Measurements from ENCODE around the gene STPG3. TPM values are rescaled to one million over a fixed set of nuclear protein-coding genes. Genes with fewer than 3 reads are reported as not detected.
A peak's percentile ranks its signal among the peaks of the same experiment; 100 is the strongest.

STPG3 gene
- total RNA-seq, 1 donor from 2014 or later: not detected

DNA sequence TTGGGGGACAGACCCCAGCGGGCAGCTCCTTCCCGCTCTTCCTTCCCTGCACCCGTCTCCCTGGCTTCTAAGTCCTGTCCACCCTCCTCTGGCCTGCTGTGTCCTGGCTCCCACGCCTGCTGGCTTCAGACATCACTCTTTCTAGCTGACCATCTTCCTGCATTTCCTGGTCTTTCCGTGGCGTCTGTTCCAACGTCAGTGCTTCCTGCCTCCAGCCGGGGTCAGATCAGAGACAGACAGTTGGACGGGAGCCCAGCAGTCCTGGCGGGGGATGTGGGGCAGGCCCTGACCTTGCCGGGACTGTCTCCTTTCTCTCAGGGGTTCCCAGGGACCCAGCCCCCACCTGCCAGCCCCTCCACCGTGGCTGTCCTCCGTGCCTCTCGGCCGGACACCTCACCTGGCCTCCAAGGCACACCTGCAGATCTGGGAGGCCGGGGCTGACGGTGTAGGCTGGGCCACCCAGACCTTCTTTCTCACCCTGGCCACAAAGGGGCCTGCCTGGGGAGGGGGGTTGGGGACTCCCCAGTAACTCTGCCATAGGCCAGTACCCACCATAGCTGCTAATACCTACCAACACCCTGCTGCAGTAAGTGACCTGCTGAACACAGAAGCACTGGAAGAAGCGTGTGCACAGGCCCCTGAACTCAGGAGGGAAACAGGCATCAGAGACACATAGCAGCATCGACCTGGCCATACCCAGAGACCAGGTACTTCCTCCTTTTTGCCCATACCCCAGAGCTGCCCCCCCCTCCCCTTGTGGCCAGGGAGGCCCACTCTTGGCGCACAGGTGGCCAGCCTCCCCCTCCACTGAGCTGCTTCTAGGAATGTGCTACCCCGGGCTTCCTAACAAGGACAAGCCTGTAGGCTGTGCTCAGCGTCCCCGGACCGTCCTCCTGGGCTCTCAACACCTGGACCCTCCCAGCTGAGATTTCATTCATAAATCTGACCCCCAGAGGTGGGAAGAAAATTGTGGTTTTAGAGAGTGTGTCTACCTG lies 45.9 kb downstream of the STPG3 start:
- Histone ChIP-seq H3K36me3 (no peaks in the 10 kb centered on the region), H3K27me3 (peaks cover 27% of the 10 kb centered on the region), H3K9me3 (no peaks in the 10 kb centered on the region), H3K27ac (peak overlapping the region in 1 of 2 donors; percentile 15), H3K4me3 (peak overlapping the region in 1 of 2 donors; percentile 57), H3K4me1 (peaks cover 15 to 17% of the 10 kb centered on the region in 2 donors)
- intact Hi-C loops (cut with DNase I): loop anchor here (10.0 kb wide), 1 partner anchor 228 kb away; no protein-coding TSS in a partner anchor
- TF ChIP-seq, protein P1, sequence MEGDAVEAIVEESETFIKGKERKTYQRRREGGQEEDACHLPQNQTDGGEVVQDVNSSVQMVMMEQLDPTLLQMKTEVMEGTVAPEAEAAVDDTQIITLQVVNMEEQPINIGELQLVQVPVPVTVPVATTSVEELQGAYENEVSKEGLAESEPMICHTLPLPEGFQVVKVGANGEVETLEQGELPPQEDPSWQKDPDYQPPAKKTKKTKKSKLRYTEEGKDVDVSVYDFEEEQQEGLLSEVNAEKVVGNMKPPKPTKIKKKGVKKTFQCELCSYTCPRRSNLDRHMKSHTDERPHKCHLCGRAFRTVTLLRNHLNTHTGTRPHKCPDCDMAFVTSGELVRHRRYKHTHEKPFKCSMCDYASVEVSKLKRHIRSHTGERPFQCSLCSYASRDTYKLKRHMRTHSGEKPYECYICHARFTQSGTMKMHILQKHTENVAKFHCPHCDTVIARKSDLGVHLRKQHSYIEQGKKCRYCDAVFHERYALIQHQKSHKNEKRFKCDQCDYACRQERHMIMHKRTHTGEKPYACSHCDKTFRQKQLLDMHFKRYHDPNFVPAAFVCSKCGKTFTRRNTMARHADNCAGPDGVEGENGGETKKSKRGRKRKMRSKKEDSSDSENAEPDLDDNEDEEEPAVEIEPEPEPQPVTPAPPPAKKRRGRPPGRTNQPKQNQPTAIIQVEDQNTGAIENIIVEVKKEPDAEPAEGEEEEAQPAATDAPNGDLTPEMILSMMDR (IDR thresholded peaks at IDR 0.05): no peak
- DNase-seq (ENCODE audit: low spot score in 2 of 2): no peak

DNA sequence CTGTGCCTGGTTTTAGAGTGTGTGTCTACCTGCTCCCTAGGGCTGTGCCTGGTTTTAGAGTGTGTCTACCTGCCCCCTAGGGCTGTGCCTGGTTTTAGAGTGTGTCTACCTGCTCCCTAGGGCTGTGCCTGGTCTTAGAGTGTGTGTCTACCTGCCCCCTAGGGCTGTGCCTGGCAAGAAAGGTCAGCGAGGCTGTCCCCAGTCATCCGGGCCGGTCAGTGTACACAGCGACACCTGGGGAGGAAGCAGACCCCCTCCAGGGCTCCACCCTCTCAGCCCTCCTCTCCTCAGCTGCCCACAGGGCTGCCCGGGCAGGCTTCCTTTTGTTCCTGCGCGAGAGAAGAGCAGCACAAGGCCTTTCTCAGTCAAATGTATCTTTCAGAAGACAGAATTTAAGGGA lies 46.9 kb downstream of the STPG3 start:
- intact Hi-C loops (cut with DNase I): loop anchor here (10.0 kb wide), 1 partner anchor 227 kb away; no protein-coding TSS in a partner anchor

DNA sequence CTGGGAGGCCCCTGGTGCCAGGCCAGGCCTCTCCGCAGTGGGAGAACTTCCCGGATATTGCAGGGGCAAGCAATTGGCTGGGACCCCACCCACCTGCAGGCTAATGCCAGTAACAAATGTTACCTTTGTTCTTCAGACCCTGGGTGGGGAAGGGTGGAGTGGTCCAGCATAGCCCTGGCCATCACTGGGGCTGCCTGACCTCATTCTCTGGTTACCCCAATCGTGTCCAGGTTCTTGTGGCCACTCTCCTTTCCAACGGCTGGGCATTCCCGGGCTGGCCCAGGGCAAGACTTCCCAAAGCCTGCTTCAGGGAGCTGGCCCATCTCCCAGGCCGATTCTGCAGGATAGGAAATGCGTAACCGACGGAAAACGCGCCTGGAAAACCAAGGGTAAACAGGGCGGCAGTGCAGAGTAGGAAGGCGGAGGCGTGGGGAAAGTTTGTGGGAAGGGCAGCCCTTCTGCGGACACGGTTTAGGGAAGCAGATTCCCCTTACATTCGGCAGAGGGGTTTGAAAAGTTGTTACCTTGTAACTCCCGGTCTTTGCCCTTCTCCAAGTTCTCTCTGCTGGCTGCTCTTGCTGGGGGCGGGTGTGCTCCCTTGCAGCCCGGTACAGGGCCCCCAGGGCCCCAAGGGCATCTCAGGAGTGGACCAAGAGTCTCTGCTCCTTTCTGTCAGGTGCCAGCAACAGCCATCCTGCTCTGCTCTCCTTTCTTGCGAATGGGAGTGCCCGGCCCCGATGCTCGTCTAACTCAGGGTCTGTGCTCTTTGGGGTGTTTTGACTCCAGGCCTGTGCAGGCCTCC lies 47.5 kb downstream of the STPG3 start:
- no peak overlapping the region for H3K27ac ChIP-seq
- DNase-seq (ENCODE audit: low spot score in 2 of 2): no peak
- H3K36me3 ChIP-seq: no peaks in the 10 kb centered on the region
- TF ChIP-seq, protein P1 (IDR thresholded peaks at IDR 0.05): no peak
- intact Hi-C loops (cut with DNase I): loop anchor here (10.0 kb wide), 1 partner anchor 226 kb away; no protein-coding TSS in a partner anchor
- H3K9me3 ChIP-seq: no peaks in the 10 kb centered on the region
- peaks cover 15 to 20% of the 10 kb centered on the region in 2 donors for H3K4me1 ChIP-seq
- H3K4me3 ChIP-seq: no peak overlapping the region
- H3K27me3 ChIP-seq: peaks cover 27% of the 10 kb centered on the region

More for the DNA sequence above, 46.9 kb downstream of the STPG3 start:
- DNase-seq (ENCODE audit: low spot score in 2 of 2): no peak
- H3K9me3 ChIP-seq: no peaks in the 10 kb centered on the region
- peaks cover 15 to 20% of the 10 kb centered on the region in 2 donors for H3K4me1 ChIP-seq
- H3K4me3 ChIP-seq: no peak overlapping the region
- peak overlapping the region in 1 of 2 donors; percentile 55 for H3K27ac ChIP-seq
- peaks cover 27% of the 10 kb centered on the region for H3K27me3 ChIP-seq
- TF ChIP-seq, protein P1 (IDR thresholded peaks at IDR 0.05): no peak
- H3K36me3 ChIP-seq: no peaks in the 10 kb centered on the region

DNA sequence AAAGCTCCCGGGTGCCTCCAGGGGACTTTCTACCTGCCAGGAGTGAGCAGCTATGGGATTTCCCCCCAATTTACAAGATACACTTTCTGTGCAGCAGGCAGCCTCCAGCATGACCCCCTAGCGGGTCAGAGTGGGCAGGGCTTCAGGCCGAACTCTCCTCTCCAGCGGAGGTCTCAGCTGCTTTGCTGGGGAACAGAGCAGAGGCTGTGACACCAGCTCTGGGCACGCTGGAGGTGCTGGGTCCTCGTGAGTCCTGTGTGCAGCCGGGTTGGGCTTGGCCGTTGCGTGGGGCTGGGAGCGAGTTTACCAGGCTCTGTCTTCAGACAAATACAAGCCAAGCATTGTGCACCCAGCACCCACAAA lies 48.1 kb downstream of the STPG3 start:
- Histone ChIP-seq H3K4me3 (no peak overlapping the region), H3K27me3 (peaks cover 21% of the 10 kb centered on the region), H3K27ac (no peak overlapping the region), H3K9me3 (no peaks in the 10 kb centered on the region), H3K36me3 (no peaks in the 10 kb centered on the region), H3K4me1 (peaks cover 15 to 20% of the 10 kb centered on the region in 2 donors)
- TF ChIP-seq, protein P1 (IDR thresholded peaks at IDR 0.05): no peak
- no peak for DNase-seq (ENCODE audit: low spot score in 2 of 2)
- intact Hi-C loops (cut with DNase I): loop anchor here (10.0 kb wide), 1 partner anchor 226 kb away; no protein-coding TSS in a partner anchor

DNA sequence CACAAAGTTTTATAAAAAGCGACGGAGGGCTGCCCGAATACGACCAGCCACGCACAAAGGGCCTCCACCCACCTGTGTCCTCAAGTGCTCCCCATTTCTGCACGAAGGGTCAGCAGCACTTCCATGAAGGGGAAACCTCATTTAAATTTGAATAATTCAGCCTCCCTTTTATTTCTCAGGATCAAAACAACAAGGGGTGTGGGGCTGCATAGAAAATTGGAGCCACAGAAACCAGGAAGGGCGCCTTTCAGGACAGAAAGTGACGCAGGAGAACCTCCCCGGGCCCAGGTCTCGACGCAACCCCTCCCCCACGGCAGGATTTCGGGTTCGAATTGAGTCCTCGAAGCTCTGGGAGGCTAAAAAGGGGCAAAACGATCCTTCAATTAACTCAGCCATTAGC lies 48.9 kb downstream of the STPG3 start:
- TF ChIP-seq, protein P1 (IDR thresholded peaks at IDR 0.05): no peak
- H3K4me3 ChIP-seq: peak overlapping the region in 1 of 2 donors; percentile 71
- H3K9me3 ChIP-seq: no peaks in the 10 kb centered on the region
- peaks cover 17 to 22% of the 10 kb centered on the region in 2 donors for H3K4me1 ChIP-seq
- DNase-seq (ENCODE audit: low spot score in 2 of 2): no peak
- H3K27me3 ChIP-seq: peaks cover 17% of the 10 kb centered on the region
- H3K36me3 ChIP-seq: no peaks in the 10 kb centered on the region
- no peak overlapping the region for H3K27ac ChIP-seq
- intact Hi-C loops (cut with DNase I): loop anchor here (10.0 kb wide), 1 partner anchor 225 kb away; no protein-coding TSS in a partner anchor

Data from ascending aorta (tissue), 2 donors.